Naive thymus-derived CD4-positive, alpha-beta T cell (primary cell): ENCODE data around the gene APC. TPM values are rescaled to one million over a fixed set of nuclear protein-coding genes. Genes with fewer than 3 reads are reported as not detected.

Experiments
- ATAC-seq: fragments of 150-1000 bp; cut with Tn5 transposase; 2 replicates; pipeline ENCODE4 v1.10.0; 2021; ENCODE audit warnings: mild to moderate bottlenecking, moderate library complexity
- CTCF ChIA-PET: fragments of 350-600 bp; sonication (Branson Sonifier 250); formaldehyde crosslinking; loops from one replicate; lab custom pipeline; 2021; ENCODE audit warnings: antibody characterized with exemption; lab: Charles Lee
- POLR2A ChIA-PET: fragments of 350-600 bp; sonication (Branson Sonifier 250); formaldehyde crosslinking; loops from one replicate; lab custom pipeline; 2021; ENCODE audit warnings: antibody characterized with exemption, inconsistent platforms; lab: Charles Lee
- DNase-seq, 9 donors: peaks; one replicate each; pipeline versions ENCODE4 v3.0.0 to v3.0.0-alpha.2; 2020 to 2022; ENCODE audit warnings: mixed read lengths in 1 of 9
- H3K27ac ChIP-seq: one replicate; pipeline ENCODE4 v1.7.0; 2013; ENCODE audit warnings: mild to moderate bottlenecking, low read depth, low read length, moderate library complexity
- H3K27me3 ChIP-seq, 2 donors: one replicate each; pipeline ENCODE4 v1.7.0; 2013; ENCODE audit warnings: low read length in 2 of 2, mild to moderate bottlenecking in 2 of 2, moderate library complexity in 2 of 2; ENCODE audit not compliant: control insufficient read depth in 2 of 2, insufficient read depth in 2 of 2
- H3K36me3 ChIP-seq, 3 experiments: 1 replicate in 2 of 3; 2 replicates in 1 of 3; pipeline ENCODE4 v1.7.0; 2013; ENCODE audit warnings: low read length in 3 of 3, mild to moderate bottlenecking in 3 of 3, moderate library complexity in 1 of 3; ENCODE audit not compliant: insufficient read depth in 3 of 3, control insufficient read depth in 2 of 3
- H3K4me1 ChIP-seq, 2 donors: one replicate each; pipeline ENCODE4 v1.7.0; 2013; ENCODE audit warnings: low read length in 2 of 2, mild to moderate bottlenecking in 2 of 2, moderate library complexity in 1 of 2; ENCODE audit not compliant: control insufficient read depth in 2 of 2, insufficient read depth in 2 of 2
- H3K4me3 ChIP-seq: 2 replicates; pipeline ENCODE4 v1.7.0; 2013; ENCODE audit warnings: mild to moderate bottlenecking, low read length
- H3K9me3 ChIP-seq, 3 experiments: 1 replicate in 2 of 3; 2 replicates in 1 of 3; pipeline ENCODE4 v1.7.0; 2013; ENCODE audit warnings: low read length in 3 of 3; ENCODE audit not compliant: control insufficient read depth in 2 of 3
- H3K27ac Mint-ChIP-seq, 9 donors: one replicate each; pipeline ENCODE4 v1.8.0; 2020 to 2022; ENCODE audit warnings: mixed read lengths in 9 of 9, mild to moderate bottlenecking in 8 of 9, moderate library complexity in 5 of 9, inconsistent platforms in 2 of 9
- H3K27me3 Mint-ChIP-seq, 5 donors: one replicate each; pipeline ENCODE4 v1.8.0; 2021 to 2022; ENCODE audit warnings: mixed read lengths in 5 of 5, mild to moderate bottlenecking in 1 of 5
- H3K36me3 Mint-ChIP-seq, 5 donors: one replicate each; pipeline ENCODE4 v1.8.0; 2020 to 2022; ENCODE audit warnings: mixed read lengths in 5 of 5, mild to moderate bottlenecking in 3 of 5, inconsistent platforms in 1 of 5
- H3K4me1 Mint-ChIP-seq, 7 donors: one replicate each; pipeline ENCODE4 v1.8.0; 2020 to 2022; ENCODE audit warnings: mixed read lengths in 7 of 7, mild to moderate bottlenecking in 3 of 7, inconsistent platforms in 1 of 7
- H3K4me3 Mint-ChIP-seq, 10 donors: one replicate each; pipeline ENCODE4 v1.8.0; 2020 to 2022; ENCODE audit warnings: mild to moderate bottlenecking in 10 of 10, mixed read lengths in 10 of 10, moderate library complexity in 6 of 10, inconsistent platforms in 2 of 10
- H3K9me3 Mint-ChIP-seq, 11 donors: one replicate each; pipeline ENCODE4 v1.8.0; 2020 to 2022; ENCODE audit warnings: mixed read lengths in 11 of 11, mild to moderate bottlenecking in 4 of 11, inconsistent platforms in 1 of 11, moderate library complexity in 1 of 11
- intact Hi-C, 2 donors: fragments of 100-400 bp; cut with micrococcal nuclease; formaldehyde crosslinking; loops; one replicate each; pipeline ENCODE4 v1.15.1; 2023
- polyA plus RNA-seq, 2 donors: library from polyadenylated mRNA; unstranded; fragments of 300-500 nt; fragmentation: Illumina TruSeq; gene quantifications; one replicate each; pipeline ENCODE4 v1.2.3, GENCODE V29; 2021
- total RNA-seq, 6 experiments: library from RNA in 5 of 6; stranded (reverse) in 5 of 6; gene quantifications; 1 replicate in 5 of 6; 2 replicates in 1 of 6; pipeline ENCODE4 v1.2.3 and lab custom pipeline; 2021 to 2026

The APC gene
- total and polyA plus RNA-seq, 7 experiments from 2014 or later, result 18.8 to 53.2 (median 34.5) TPM

DNA sequence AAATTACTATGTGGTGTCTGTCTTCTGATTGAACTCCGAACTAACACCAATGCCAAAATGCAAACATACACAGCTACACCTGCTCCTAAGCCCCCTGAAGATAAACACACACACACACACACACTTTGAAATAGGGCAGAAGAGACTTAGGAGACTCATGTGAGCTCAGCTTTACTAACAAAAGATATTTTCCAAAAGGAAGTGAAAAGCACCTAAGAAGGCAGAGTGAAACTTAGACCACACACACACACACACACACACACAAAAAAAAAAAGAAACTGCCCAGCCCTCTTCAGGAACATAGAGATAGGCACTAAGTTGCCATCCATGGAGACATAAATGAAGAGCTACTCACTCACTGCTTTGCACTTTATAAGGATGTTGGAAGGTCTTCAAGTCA, 45.2 kb upstream of the APC start:
- DNase-seq (no peak), ATAC-seq (no peak)
- Histone ChIP-seq H3K9me3 (peaks cover 0 to 5% (median 0%) of the 10 kb centered on the region in 3 experiments), H3K27ac (no peak overlapping the region), H3K36me3 (no peaks in the 10 kb centered on the region), H3K27me3 (no peaks in the 10 kb centered on the region), H3K4me1 (no peaks in the 10 kb centered on the region), H3K4me3 (no peak overlapping the region)
- no peak overlapping the region for H3K4me3 Mint-ChIP-seq
- ChIA-PET CTCF (interaction anchor here (0.6 to 2.4 kb wide), 5 partner anchors 59 to 959 kb away, joined by 3 to 14 read pairs (median 3); no protein-coding TSS in a partner anchor), POLR2A (no interaction called here)
- peaks cover 0 to 7% (median 0%) of the 10 kb centered on the region in 11 donors for H3K9me3 Mint-ChIP-seq
- H3K27me3 Mint-ChIP-seq, result peaks cover 34 to 68% (median 56%) of the 10 kb centered on the region in 5 donors
- H3K27ac Mint-ChIP-seq, result no peak overlapping the region
- no peaks in the 10 kb centered on the region for H3K4me1 Mint-ChIP-seq
- peaks cover 0 to 3% (median 0%) of the 10 kb centered on the region in 5 donors for H3K36me3 Mint-ChIP-seq
- intact Hi-C loops, result loop anchor here in 1 of 2 donors (5.0 kb wide), 2 partner anchors 230 to 270 kb away; partner anchors contain the start of gene REEP5

DNA sequence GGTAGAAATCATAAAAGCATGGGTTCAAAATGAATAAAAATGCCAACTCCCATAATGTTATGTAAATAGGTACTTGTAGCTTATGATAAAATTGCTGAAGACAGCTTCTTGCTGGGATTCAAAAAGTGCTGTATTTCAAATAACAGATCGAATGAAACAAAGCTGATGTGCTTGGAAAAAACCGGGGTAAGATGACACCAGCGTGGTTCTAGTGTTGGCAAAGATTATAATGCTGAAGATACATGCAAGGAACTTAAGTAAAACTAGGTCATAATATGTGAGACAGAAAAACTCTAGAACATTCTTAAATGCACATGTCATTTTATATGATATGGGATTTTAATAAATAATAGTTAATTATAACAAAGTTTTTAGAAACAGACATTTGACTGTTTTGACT, 44.4 kb upstream of the APC start:
- peaks cover 0 to 5% (median 0%) of the 10 kb centered on the region in 3 experiments for H3K9me3 ChIP-seq
- ChIA-PET CTCF (interaction anchor here (0.9 to 2.4 kb wide), 3 partner anchors 64 to 155 kb away, joined by 3 to 14 read pairs (median 4); no protein-coding TSS in a partner anchor), POLR2A (interaction anchor here (0.6 kb wide), 1 partner anchor 9 kb away, joined by 3 read pairs; no protein-coding TSS in a partner anchor)
- Mint-ChIP-seq H3K27me3 (peaks cover 28 to 67% (median 55%) of the 10 kb centered on the region in 5 donors), H3K4me3 (no peak overlapping the region), H3K4me1 (no peaks in the 10 kb centered on the region), H3K9me3 (peaks cover 0 to 7% (median 0%) of the 10 kb centered on the region in 11 donors), H3K36me3 (peaks cover 0 to 3% (median 0%) of the 10 kb centered on the region in 5 donors), H3K27ac (no peak overlapping the region)
- H3K36me3 ChIP-seq, result no peaks in the 10 kb centered on the region
- no peak for DNase-seq
- H3K27me3 ChIP-seq, result no peaks in the 10 kb centered on the region
- no peak overlapping the region for H3K27ac ChIP-seq
- H3K4me1 ChIP-seq, result no peaks in the 10 kb centered on the region
- intact Hi-C loops, result loop anchor here in 1 of 2 donors (5.0 kb wide), 2 partner anchors 229 to 269 kb away; partner anchors contain the start of gene REEP5
- ATAC-seq, result no peak
- no peak overlapping the region for H3K4me3 ChIP-seq

DNA sequence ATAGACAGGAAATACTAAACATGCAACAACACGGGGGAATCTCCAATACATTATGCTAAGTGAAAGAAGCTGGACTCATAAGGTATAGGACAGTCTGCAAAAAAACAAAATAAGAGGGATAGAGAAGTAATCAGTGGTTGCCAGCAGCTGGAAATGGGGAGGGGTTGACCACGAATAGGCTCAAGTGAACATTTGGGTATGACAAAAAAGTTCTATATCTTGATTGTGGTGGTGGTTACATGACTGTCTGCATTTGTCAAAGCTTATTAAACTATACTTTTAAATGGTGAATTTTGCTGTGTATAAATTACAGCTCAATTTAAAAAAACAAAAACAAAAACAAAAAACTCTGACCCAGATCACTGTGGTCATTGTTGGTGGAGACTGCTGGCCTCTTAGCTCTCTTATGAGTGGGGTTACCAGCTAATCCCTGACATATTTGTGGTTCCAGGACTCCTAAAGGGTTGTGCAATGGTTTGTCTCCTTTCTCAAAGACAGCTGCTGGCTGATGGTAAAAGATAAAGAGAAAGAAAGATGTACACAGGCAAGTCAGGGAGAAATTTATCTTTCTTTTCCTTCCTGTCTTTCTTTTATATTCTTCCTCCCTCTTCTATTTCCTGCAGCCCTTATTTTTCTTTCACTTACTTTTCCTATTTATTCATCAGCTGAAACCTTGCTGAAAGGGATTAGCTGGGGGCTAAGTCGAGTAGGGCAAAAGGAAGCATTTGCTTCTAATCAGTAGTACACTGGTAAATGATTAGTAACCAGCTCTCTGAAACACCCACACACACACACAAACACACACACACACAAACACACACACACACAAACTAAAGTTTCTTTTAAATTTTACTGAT, 42.6 kb upstream of the APC start:
- Mint-ChIP-seq H3K27ac (no peak overlapping the region), H3K4me3 (no peak overlapping the region), H3K36me3 (peaks cover 0 to 3% (median 0%) of the 10 kb centered on the region in 5 donors), H3K9me3 (peaks cover 0 to 7% (median 0%) of the 10 kb centered on the region in 11 donors), H3K27me3 (peaks cover 32 to 68% (median 56%) of the 10 kb centered on the region in 5 donors), H3K4me1 (no peaks in the 10 kb centered on the region)
- H3K27ac ChIP-seq, result no peak overlapping the region
- H3K4me3 ChIP-seq, result no peak overlapping the region
- ATAC-seq (no peak), DNase-seq (no peak)
- intact Hi-C loops, result loop anchor here in 1 of 2 donors (5.0 kb wide), 2 partner anchors 227 to 267 kb away; partner anchors contain the start of gene REEP5
- H3K9me3 ChIP-seq, result peaks cover 0 to 5% (median 0%) of the 10 kb centered on the region in 3 experiments
- peaks cover 0 to 2% of the 10 kb centered on the region in 2 donors for H3K27me3 ChIP-seq
- ChIA-PET POLR2A (no interaction called here), CTCF (interaction anchor here (0.8 to 1.3 kb wide), 2 partner anchors 15 to 65 kb away, joined by 3 to 4 read pairs; no protein-coding TSS in a partner anchor)
- H3K36me3 ChIP-seq, result no peaks in the 10 kb centered on the region
- no peaks in the 10 kb centered on the region for H3K4me1 ChIP-seq

DNA sequence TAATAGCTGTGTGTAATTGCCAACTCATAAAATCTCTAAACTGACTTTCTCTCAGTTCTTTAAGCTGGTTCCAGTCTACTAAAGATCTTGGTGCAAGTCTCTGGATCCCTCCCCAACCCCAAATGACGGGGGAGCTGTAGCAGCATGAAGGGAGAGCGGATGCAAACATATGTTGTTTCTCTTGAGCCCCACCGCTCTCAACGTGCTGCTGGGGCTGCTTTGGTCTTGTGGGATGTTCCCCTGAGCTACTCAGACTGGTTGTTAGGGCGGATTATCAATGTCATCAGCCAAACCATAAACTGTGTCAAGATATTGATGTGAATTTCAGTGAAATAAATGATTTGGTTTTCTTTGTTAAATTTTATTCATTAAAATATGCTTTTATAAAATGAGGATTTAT, 40.9 kb upstream of the APC start:
- Mint-ChIP-seq H3K27me3 (peaks cover 26 to 61% (median 43%) of the 10 kb centered on the region in 5 donors), H3K36me3 (peaks cover 0 to 3% (median 0%) of the 10 kb centered on the region in 5 donors), H3K27ac (no peak overlapping the region), H3K4me3 (no peak overlapping the region), H3K9me3 (peaks cover 0 to 5% (median 0%) of the 10 kb centered on the region in 11 donors), H3K4me1 (no peaks in the 10 kb centered on the region)
- ChIA-PET POLR2A (no interaction called here), CTCF (no interaction called here)
- H3K36me3 ChIP-seq, result no peaks in the 10 kb centered on the region
- no peaks in the 10 kb centered on the region for H3K9me3 ChIP-seq
- no peak overlapping the region for H3K4me3 ChIP-seq
- ATAC-seq, result no peak
- intact Hi-C loops, result no loop called here
- no peak overlapping the region for H3K27ac ChIP-seq
- H3K4me1 ChIP-seq, result no peaks in the 10 kb centered on the region
- DNase-seq, result no peak
- H3K27me3 ChIP-seq, result peaks cover 0 to 2% of the 10 kb centered on the region in 2 donors

DNA sequence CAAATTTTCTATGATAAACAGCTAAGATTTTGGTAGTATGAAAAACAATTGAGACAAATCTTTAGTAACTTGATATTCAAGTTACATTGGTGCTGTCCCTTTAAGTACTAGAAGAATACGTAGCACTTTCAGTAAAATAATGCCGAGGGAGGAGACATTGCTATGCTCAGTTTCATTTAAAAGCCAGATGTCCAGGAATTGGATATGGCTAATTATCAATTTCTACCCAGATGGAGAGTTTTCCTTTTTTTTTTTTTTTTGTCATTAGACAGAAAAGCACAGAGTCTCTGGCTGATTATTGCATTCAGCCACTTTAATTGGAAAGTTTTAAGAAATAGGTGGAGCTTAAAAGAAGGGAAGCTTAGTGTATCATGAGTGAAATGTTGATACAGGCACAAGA, 40.4 kb upstream of the APC start:
- Histone ChIP-seq H3K9me3 (no peaks in the 10 kb centered on the region), H3K36me3 (no peaks in the 10 kb centered on the region), H3K27ac (no peak overlapping the region), H3K4me1 (no peaks in the 10 kb centered on the region), H3K4me3 (no peak overlapping the region), H3K27me3 (peaks cover 0 to 2% of the 10 kb centered on the region in 2 donors)
- Mint-ChIP-seq H3K27ac (no peak overlapping the region), H3K27me3 (peaks cover 21 to 57% (median 38%) of the 10 kb centered on the region in 5 donors), H3K4me1 (no peaks in the 10 kb centered on the region), H3K4me3 (no peak overlapping the region), H3K9me3 (peaks cover 0 to 2% (median 0%) of the 10 kb centered on the region in 11 donors), H3K36me3 (peaks cover 0 to 3% (median 0%) of the 10 kb centered on the region in 5 donors)
- ChIA-PET CTCF (no interaction called here), POLR2A (no interaction called here)
- ATAC-seq (no peak), DNase-seq (no peak)
- intact Hi-C loops, result no loop called here

DNA sequence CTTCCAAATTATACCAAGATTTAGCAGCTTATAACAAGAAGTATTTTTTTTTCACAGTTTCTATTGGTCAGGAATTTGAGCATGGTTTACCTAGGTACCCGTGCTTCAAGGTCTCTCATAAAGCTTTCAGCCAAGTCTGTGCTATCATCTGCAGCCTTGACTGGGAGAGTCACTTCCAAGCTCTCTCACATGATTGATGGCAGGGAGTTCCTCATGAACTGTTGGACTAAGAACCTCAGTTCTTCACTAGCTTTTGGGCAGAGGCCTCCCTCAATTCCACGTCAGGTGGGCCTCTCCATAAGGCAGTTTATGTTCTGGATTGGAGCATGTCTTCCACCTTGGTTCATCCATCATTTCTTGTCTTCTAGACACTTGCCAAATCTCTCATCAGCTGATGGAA, 39.9 kb upstream of the APC start:
- H3K27ac ChIP-seq, result no peak overlapping the region
- H3K27ac Mint-ChIP-seq, result no peak overlapping the region
- H3K36me3 ChIP-seq, result no peaks in the 10 kb centered on the region
- no peak overlapping the region for H3K4me3 ChIP-seq
- no peaks in the 10 kb centered on the region for H3K9me3 ChIP-seq
- peaks cover 0 to 3% (median 0%) of the 10 kb centered on the region in 5 donors for H3K36me3 Mint-ChIP-seq
- CTCF ChIA-PET, result no interaction called here
- no peaks in the 10 kb centered on the region for H3K4me1 ChIP-seq
- ATAC-seq, result no peak
- H3K9me3 Mint-ChIP-seq, result peaks cover 0 to 2% (median 0%) of the 10 kb centered on the region in 11 donors
- POLR2A ChIA-PET, result no interaction called here
- H3K27me3 ChIP-seq, result peaks cover 0 to 2% of the 10 kb centered on the region in 2 donors
- no peak overlapping the region for H3K4me3 Mint-ChIP-seq
- H3K4me1 Mint-ChIP-seq, result no peaks in the 10 kb centered on the region
- intact Hi-C loops, result no loop called here
- peaks cover 16 to 54% (median 33%) of the 10 kb centered on the region in 5 donors for H3K27me3 Mint-ChIP-seq
- no peak for DNase-seq
